ENCODE data around the gene LARP4. TPM values are rescaled to one million over a fixed set of nuclear protein-coding genes. Genes with fewer than 3 reads are reported as not detected.

The LARP4 gene
- total and polyA plus RNA-seq, 2 experiments from 2014 or later: 59.1 to 88.8 TPM

DNA sequence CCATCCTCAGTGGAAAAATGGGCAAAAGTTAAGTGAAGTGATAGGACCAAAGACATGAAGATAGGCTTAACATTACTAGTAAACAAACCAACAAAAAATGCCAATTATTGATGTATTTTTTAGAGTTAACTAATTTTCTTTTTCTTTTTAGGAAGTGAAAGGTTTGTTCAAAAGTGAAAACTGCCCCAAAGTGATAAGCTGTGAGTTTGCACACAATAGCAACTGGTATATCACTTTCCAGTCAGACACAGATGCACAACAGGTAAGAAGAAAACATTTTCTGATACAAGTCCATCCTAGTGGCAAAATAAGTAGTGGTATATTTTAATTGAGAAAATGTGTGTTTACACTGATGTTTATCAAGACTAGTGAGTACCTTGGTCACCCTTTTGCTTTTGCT, 39.6 kb downstream of the LARP4 start:
- Histone ChIP-seq H3K9me2 (ENCODE audit: insufficient read depth) (no peaks in the 10 kb centered on the region), H3K27me3 (ENCODE audit: insufficient read depth) (no peaks in the 10 kb centered on the region), H3F3A (replicated peaks; ENCODE audit: low read depth) (no peaks in the 10 kb centered on the region; the same call in 1 of the 2 replicates), H2AFZ (no peak overlapping the region), H4K20me1 (replicated peaks; ENCODE audit: insufficient read depth) (peaks cover 3% of the 10 kb centered on the region; the same call in 1 of the 2 replicates), H3K4me3 (no peak overlapping the region), H3K79me2 (replicated peaks; ENCODE audit: insufficient read depth) (no peaks in the 10 kb centered on the region; the same call in 1 of the 2 replicates), H3K4me1 (ENCODE audit: insufficient read depth) (no peaks in the 10 kb centered on the region), H3K36me3 (ENCODE audit: insufficient read depth) (peaks cover 69% of the 10 kb centered on the region), H3K27ac (ENCODE audit: low read depth) (no peak overlapping the region), H3K4me2 (no peak overlapping the region)
- Mint-ChIP-seq H3K4me1 (no peaks in the 10 kb centered on the region), H3K36me3 (ENCODE audit: low read depth) (peaks cover 90% of the 10 kb centered on the region), H3K9me3 (no peaks in the 10 kb centered on the region), H3K27me3 (ENCODE audit: insufficient read depth, low read depth, poor library complexity) (no peaks in the 10 kb centered on the region), H3K27ac (no peak overlapping the region), H3K4me3 (no peak overlapping the region)
- no peak for ATAC-seq
- DNase-seq (ENCODE audit: low spot score): no peak
- TF ChIP-seq, protein P1, sequence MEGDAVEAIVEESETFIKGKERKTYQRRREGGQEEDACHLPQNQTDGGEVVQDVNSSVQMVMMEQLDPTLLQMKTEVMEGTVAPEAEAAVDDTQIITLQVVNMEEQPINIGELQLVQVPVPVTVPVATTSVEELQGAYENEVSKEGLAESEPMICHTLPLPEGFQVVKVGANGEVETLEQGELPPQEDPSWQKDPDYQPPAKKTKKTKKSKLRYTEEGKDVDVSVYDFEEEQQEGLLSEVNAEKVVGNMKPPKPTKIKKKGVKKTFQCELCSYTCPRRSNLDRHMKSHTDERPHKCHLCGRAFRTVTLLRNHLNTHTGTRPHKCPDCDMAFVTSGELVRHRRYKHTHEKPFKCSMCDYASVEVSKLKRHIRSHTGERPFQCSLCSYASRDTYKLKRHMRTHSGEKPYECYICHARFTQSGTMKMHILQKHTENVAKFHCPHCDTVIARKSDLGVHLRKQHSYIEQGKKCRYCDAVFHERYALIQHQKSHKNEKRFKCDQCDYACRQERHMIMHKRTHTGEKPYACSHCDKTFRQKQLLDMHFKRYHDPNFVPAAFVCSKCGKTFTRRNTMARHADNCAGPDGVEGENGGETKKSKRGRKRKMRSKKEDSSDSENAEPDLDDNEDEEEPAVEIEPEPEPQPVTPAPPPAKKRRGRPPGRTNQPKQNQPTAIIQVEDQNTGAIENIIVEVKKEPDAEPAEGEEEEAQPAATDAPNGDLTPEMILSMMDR (conservative IDR thresholded peaks at IDR 0.05; ENCODE audit: low read depth in 2 of 2): no peak
- TF ChIP-seq, protein P2, sequence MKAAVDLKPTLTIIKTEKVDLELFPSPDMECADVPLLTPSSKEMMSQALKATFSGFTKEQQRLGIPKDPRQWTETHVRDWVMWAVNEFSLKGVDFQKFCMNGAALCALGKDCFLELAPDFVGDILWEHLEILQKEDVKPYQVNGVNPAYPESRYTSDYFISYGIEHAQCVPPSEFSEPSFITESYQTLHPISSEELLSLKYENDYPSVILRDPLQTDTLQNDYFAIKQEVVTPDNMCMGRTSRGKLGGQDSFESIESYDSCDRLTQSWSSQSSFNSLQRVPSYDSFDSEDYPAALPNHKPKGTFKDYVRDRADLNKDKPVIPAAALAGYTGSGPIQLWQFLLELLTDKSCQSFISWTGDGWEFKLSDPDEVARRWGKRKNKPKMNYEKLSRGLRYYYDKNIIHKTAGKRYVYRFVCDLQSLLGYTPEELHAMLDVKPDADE (IDR thresholded peaks at IDR 0.05): no peak
- no peak for TF ChIP-seq STAT1 (IDR thresholded peaks at IDR 0.05; ENCODE audit: unreplicated experiment)

DNA sequence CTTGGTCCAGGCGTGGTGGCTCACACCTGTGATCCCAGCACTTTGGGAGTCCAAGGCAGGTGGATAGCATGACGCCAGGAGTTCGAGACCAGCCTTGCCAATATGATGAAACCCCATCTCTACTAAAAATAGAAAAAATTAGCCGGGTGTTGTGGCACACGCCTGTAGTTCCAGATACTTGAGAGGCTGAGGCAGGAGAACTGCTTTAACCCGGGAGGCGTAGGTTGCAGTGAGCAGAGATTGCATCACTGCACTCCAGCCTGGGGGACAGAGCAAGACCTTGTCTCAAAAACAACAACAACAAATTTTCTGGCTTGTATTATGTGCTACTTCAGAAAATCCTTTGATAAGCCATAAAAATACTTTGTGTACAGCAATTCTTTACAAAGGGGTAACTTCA, 41.1 kb downstream of the LARP4 start:
- DNase-seq (ENCODE audit: low spot score) (no peak), ATAC-seq (no peak)
- Histone ChIP-seq H3K27ac (ENCODE audit: low read depth) (no peak overlapping the region), H3K4me3 (no peak overlapping the region), H3K27me3 (ENCODE audit: insufficient read depth) (no peaks in the 10 kb centered on the region), H3K36me3 (ENCODE audit: insufficient read depth) (peaks cover 59% of the 10 kb centered on the region), H3K4me2 (no peak overlapping the region), H3K79me2 (replicated peaks; ENCODE audit: insufficient read depth) (no peaks in the 10 kb centered on the region; the same call in 1 of the 2 replicates), H3F3A (replicated peaks; ENCODE audit: low read depth) (no peaks in the 10 kb centered on the region), H3K4me1 (ENCODE audit: insufficient read depth) (no peaks in the 10 kb centered on the region), H2AFZ (no peak overlapping the region), H4K20me1 (replicated peaks; ENCODE audit: insufficient read depth) (peaks cover 3% of the 10 kb centered on the region; the same call in 1 of the 2 replicates), H3K9me2 (ENCODE audit: insufficient read depth) (no peaks in the 10 kb centered on the region)
- Mint-ChIP-seq H3K9me3 (no peaks in the 10 kb centered on the region), H3K4me1 (no peaks in the 10 kb centered on the region), H3K27ac (no peak overlapping the region), H3K4me3 (no peak overlapping the region), H3K36me3 (ENCODE audit: low read depth) (peaks cover 88% of the 10 kb centered on the region), H3K27me3 (ENCODE audit: insufficient read depth, low read depth, poor library complexity) (no peaks in the 10 kb centered on the region)
- TF ChIP-seq POLR2AphosphoS5 (IDR thresholded peaks at IDR 0.05; ENCODE audit: low read depth): no peak
- TF ChIP-seq, protein P2 (IDR thresholded peaks at IDR 0.05): no peak
